ENCODE data around the gene SRPK2.

- TF ChIP-seq CTCF (IDR thresholded peaks at IDR 0.05; ENCODE audit: insufficient read depth, low read depth, low read length) (no peak), EZH2 (IDR thresholded peaks at IDR 0.05; ENCODE audit: insufficient read depth, low read length) (no peak)
Observed at GRCh38 chr7:105315357-105315756, 73.4 kb downstream of the SRPK2 start.

Data from astrocyte (in vitro differentiated cells and primary cell).